ENCODE results near the gene DCDC1. TPM values are rescaled to one million over a fixed set of nuclear protein-coding genes. Genes with fewer than 3 reads are reported as not detected.

Gene DCDC1
- total RNA-seq, 2 donors from 2014 or later: 0.33 to 1.8 TPM

- WGBS, 2 donors: 40 to 51% methylated on average over 8 of the region's 8 CpGs
- H3K9me3 ChIP-seq: no peaks in the 10 kb centered on the region
- DNase-seq: no peak
These were observed 131.4 kb downstream of the DCDC1 start for GRCh38 chr11:31237819-31238760.

GRCh38 chr11:31236143-31236542 lies 133.4 kb downstream of the DCDC1 start:
- no peaks in the 10 kb centered on the region for H3K9me3 ChIP-seq
- intact Hi-C loops (cut with DNase I): no loop called here
- 3% methylated on average over 1 of the region's 1 CpG for WGBS, 2 donors

More at GRCh38 chr11:31237819-31238760, 131.4 kb downstream of the DCDC1 start:
- no peak overlapping the region for H3K4me3 ChIP-seq
- no peak overlapping the region for H3K27ac ChIP-seq
- H3K4me1 ChIP-seq: no peaks in the 10 kb centered on the region
- TF ChIP-seq CTCF (IDR thresholded peaks at IDR 0.05) (no peak), POLR2A (IDR thresholded peaks at IDR 0.05) (no peak)
- H3K36me3 ChIP-seq (replicated peaks in 1 of 2; ENCODE audit: insufficient read depth in 1 of 2, low read depth in 2 of 2): no peaks in the 10 kb centered on the region
- ATAC-seq: no peak
- H3K27me3 ChIP-seq: no peaks in the 10 kb centered on the region
- intact Hi-C loops (cut with DNase I): no loop called here

GRCh38 chr11:31233425-31233824 lies 136.1 kb downstream of the DCDC1 start:
- Histone ChIP-seq H3K9me3 (no peaks in the 10 kb centered on the region), H3K4me1 (no peaks in the 10 kb centered on the region), H3K27me3 (no peaks in the 10 kb centered on the region), H3K36me3 (replicated peaks in 1 of 2; ENCODE audit: insufficient read depth in 1 of 2, low read depth in 2 of 2) (no peaks in the 10 kb centered on the region), H3K4me3 (no peak overlapping the region), H3K27ac (no peak overlapping the region)
- ATAC-seq: no peak
- peak in 1 of 7 experiments; percentile 11 for TF ChIP-seq CTCF (IDR thresholded peaks at IDR 0.05)
- TF ChIP-seq POLR2A (IDR thresholded peaks at IDR 0.05): no peak
- DNase-seq: no peak
- intact Hi-C loops (cut with DNase I): no loop called here

More at GRCh38 chr11:31236143-31236542, 133.4 kb downstream of the DCDC1 start:
- no peaks in the 10 kb centered on the region for H3K27me3 ChIP-seq
- H3K4me3 ChIP-seq: no peak overlapping the region
- no peaks in the 10 kb centered on the region for H3K4me1 ChIP-seq
- H3K27ac ChIP-seq: no peak overlapping the region
- no peaks in the 10 kb centered on the region for H3K36me3 ChIP-seq (replicated peaks in 1 of 2; ENCODE audit: insufficient read depth in 1 of 2, low read depth in 2 of 2)
- TF ChIP-seq POLR2A (IDR thresholded peaks at IDR 0.05): no peak
- peak in 5 of 7 experiments; percentile 13 to 34 (median 23) for TF ChIP-seq CTCF (IDR thresholded peaks at IDR 0.05)
- DNase-seq (no peak), ATAC-seq (no peak)

GRCh38 chr11:31231601-31232000 lies 137.9 kb downstream of the DCDC1 start:
- DNase-seq (no peak), ATAC-seq (no peak)
- no peaks in the 10 kb centered on the region for H3K36me3 ChIP-seq (replicated peaks in 1 of 2; ENCODE audit: insufficient read depth in 1 of 2, low read depth in 2 of 2)
- H3K27me3 ChIP-seq: no peaks in the 10 kb centered on the region
- no peaks in the 10 kb centered on the region for H3K9me3 ChIP-seq
- 78 to 84% methylated on average over 1 of the region's 1 CpG for WGBS, 2 donors
- intact Hi-C loops (cut with DNase I): no loop called here
- no peak overlapping the region for H3K27ac ChIP-seq
- H3K4me1 ChIP-seq: no peaks in the 10 kb centered on the region
- no peak overlapping the region for H3K4me3 ChIP-seq
- TF ChIP-seq POLR2A (IDR thresholded peaks at IDR 0.05) (no peak), CTCF (IDR thresholded peaks at IDR 0.05) (no peak)
